Activated T-cell treated with anti-CD3 and anti-CD28 coated beads for 4 hours (primary cell): ENCODE measurements around the gene PLEKHG7.
"Not testable (repeated sequence)": the region's sequence is repeated elsewhere in the genome, so short reads cannot be mapped to it uniquely, and the experiment has no call there.

ENCODE experiments used
- DNase-seq: peaks from one replicate; pipeline ENCODE4 v3.0.0-alpha.2; 2020

PLEKHG7 gene

GRCh38 chr12:92702754-92703679, at the start of gene PLEKHG7:
Gene PLEKHG7 (plus strand): TSS chr12:92702989. CDS start chr12:92706632, 3,643 bp downstream.
- no peak for DNase-seq

DNA sequence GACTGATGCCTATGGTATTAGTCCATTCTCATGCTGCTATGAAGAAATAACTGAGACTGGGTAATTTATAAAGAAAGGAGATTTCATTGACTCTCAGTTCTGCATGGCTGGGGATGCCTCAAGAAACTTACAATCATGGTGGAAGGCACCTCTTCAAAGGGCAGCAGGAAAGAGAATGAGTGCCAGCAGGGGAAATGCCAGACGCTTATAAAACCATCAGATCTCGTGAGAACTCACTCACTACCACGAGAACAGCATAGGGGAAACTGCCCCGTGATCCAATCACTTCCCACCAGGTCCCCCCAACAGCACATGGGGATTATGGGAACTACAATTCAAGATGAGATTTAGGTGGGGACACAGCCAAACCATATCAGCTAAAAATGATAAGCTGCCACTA, 48.5 kb upstream of the PLEKHG7 start:
- not testable (repeated sequence) for DNase-seq

DNA sequence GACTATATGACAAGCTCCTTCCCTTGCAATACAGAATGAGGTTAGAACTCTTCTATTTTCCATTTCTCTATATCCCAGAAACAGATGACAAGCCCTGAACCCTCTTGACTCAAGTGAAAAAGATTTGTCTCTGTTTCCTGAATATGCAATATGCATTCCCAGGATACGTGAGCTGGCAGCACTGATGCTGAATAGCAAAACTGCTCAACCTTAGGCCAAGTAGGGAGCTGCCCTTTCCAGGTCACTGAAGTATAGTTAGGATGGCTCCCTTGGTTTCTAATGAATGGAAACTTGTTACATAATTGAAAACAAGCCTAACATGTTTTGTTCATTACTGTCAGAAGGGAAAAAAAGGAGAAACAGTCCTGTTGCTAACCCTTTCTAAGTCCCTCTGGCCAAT, 47.9 kb upstream of the PLEKHG7 start:
- no peak for DNase-seq

DNA sequence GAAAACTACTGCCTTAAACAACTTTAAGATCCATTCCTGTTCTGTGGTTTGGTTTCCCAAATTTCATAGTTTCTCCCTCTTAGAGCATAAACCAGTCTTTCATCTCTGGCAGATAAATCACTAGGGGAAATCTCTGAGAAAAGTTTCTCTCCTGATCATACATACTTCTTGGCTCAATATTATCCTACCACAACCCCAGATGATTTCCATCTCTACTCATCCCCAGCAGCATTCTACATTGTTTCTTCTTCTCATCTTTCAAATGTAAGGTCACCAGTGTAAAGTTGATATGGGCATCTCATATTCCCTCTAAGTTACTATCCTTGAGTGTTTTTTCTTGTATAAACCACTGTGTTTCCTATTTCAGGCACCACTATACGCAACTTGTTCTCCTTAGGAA, 45.9 kb upstream of the PLEKHG7 start:
- no peak for DNase-seq

DNA sequence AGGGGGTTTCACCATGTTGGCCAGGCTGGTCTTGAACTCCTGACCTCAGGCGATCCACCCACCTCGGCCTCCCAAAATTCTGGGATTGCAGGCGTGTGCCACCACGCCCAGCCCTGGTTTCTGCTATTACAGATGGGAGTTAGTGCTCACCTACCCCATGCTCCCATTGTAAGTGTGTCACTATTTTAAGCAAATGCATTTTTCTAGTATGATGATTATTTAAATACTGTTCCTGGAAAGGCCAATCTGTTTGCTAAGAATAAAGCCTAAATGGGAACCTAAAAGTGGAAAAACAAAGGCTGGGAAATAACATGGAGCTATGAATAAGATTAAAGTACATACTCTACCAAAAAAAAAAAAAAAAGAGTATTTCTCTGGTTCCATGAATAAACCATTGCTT, 45.0 kb upstream of the PLEKHG7 start:
- no peak for DNase-seq

- no peak for DNase-seq
These were observed 44.2 kb upstream of the PLEKHG7 start for GRCh38 chr12:92658611-92659010.

DNA sequence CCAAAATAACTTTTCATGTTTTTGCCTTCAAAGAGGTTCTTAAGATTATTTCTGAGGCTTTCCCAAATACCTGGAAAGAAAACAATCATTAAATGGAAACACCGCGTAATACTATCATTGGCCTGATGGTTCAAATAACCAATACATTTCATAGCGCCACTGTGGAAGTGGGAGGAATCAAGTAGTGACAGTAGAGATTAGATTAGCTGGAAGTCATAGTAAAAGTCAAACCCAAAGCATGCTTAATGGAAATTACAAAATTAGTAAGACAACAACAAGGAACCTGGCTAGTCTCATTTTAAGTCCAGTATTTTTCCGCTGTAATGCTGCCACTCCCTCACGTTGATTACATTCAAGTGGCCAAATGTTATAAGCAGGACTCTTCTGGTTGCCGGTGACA, 41.5 kb upstream of the PLEKHG7 start:
- DNase-seq, result no peak

GRCh38 chr12:92665496-92665895, 37.3 kb upstream of the PLEKHG7 start:
- DNase-seq, result no peak

GRCh38 chr12:92668739-92669138, 34.0 kb upstream of the PLEKHG7 start:
- DNase-seq, result no peak

- DNase-seq, result not testable (repeated sequence)
These were observed 31.3 kb upstream of the PLEKHG7 start for GRCh38 chr12:92671524-92671923.

DNA sequence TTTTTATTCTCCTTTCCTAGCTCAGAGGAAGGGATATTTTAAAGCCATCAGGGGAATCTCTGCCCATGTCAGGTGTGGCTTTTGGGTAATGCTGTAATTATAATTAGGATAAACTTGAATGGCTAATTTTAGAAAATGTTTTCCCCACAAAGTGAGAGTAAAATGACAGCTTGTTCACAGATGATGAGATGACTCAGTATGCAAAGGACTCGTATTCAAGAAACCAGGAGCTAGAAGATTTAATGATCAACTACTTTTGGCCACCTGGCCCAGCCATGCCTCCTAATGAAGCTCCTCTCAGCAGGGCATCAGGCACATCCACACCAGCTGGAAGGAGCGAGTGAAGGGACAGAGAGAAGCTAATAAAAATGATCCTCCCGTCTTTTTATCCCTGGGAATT, 29.0 kb upstream of the PLEKHG7 start:
- DNase-seq, result no peak

DNA sequence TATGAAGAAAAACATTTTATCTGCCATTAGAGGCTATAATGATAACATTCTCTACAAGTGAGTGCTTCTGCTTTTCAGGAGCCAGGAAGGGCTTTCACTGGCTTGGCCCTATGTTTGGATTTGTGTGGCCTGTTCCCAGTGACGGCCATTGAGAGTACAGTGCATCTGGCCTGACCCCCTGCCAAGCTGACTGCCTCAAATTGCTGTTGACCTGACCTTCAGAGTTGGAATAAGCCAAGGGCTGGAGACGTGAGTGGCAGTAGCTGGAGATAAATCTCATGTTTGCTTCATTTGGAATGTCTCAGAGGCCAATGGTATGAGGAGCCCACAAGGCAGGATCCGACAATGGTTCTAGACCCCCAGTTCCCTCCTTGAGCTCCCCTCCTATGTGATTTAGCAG, 28.3 kb upstream of the PLEKHG7 start:
- DNase-seq, result no peak

DNA sequence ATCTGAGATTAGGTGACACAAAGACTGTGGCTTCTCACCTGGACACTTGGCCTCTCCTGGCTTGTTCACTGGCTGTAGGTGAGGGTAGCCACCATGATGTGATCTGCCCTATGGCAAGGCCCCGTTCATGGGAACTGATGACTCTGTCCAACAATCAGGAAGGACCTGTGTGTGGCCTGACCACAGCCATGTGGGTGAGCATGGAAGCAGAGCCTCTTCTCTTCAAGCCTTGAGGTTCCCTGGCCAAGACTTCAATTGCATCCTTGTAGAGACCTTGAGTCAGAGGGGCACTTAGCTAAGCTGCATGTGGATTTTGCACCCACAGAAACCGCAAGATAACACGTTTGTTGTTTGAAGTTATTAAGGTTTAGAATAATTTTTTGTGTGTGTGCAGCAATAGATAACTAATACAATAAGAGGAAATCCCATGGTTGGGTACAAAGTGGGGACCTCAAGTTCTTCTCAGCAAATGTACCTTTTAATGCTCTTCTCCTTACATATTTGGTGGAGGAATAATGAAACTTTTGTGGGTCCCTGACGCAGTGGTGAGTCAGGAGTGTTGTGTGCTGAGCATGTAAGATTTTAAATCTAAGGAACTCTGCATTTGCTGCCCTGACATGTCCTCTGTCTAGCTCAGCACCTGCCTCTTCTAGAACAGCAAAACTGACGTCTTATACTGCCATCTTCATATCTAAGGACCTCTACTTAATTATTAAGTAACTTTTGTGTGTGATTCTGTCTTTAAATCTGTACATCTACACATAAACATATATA, 27.5 kb upstream of the PLEKHG7 start:
- no peak for DNase-seq

DNA sequence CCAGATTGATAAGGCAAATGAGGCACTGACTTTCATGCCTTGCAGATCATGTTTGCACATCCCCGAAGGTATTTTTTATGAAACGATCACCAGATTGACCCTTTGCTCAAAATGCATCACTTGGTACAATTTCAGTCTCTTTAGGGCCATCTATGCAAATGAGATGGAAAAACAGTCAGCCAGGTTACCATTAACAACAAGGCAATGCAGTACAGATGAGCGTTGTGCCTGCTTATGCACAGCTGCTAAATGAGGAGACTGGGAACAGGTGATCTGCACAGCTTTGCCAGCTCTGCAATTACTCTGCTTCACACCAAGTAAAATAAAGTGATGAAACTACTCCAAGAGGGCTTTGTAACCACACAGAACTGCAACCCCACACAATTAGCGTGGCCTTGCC, 26.1 kb upstream of the PLEKHG7 start:
- DNase-seq, result no peak

DNA sequence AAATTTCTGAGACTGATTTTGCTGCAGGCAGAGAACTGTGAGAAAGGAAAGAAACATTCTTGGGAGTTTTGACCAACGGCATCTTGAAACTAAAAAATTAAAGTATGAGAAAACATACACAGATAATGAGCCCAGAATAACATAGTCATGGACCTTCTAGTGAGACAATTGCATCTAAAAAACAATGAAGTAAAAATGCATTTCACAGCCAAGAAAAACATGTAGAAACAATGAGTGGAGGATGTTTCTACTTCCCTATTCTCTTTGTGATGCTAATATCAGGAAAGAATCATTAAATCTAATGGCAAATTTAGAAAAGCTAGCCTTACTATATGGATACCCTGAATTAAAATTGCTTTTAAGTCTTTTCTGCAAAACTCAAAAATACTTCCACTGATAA, 12.2 kb upstream of the PLEKHG7 start:
- no peak for DNase-seq

GRCh38 chr12:92695056-92695455, 7.7 kb upstream of the PLEKHG7 start:
- DNase-seq, result no peak

DNA sequence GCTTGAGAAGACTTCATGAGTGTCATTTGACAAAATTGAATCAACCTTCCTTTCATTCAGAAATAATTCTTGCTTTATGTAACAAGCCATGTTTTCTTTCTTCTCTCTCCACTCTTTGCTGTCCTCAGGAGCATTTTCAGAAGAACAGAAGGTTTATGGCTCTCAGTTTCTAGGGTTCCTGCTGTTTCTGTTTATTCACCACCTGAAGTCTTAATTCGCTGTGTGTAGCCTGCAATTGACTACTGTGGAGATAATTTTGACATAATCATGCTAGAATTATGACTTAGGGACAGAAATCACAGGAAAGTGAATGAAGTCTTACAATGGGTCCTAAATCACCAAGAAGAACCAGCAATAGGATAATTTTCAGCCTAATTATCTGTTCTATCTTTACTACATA, 7.2 kb upstream of the PLEKHG7 start:
- DNase-seq, result no peak

GRCh38 chr12:92696216-92696615, 6.6 kb upstream of the PLEKHG7 start:
- no peak for DNase-seq

DNA sequence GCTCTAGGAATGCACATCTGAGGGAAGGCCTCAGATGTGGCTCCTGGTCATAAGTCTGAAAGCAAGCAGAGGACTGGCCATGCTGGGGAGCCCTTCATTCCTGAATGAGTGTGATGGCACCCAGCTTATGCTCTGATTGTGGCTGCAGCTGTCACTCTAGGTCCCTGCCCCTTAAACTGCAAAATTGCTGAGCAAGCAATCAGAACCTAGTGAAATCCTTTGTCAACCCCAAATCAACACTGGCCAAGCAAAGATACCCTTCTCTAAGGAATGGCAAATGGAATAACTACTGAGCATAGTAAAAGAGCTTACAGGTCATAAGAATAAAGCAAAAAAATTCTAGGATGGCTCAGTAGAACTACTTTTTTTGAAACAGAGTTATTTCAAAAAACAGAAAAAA, 4.3 kb upstream of the PLEKHG7 start:
- no peak for DNase-seq

DNA sequence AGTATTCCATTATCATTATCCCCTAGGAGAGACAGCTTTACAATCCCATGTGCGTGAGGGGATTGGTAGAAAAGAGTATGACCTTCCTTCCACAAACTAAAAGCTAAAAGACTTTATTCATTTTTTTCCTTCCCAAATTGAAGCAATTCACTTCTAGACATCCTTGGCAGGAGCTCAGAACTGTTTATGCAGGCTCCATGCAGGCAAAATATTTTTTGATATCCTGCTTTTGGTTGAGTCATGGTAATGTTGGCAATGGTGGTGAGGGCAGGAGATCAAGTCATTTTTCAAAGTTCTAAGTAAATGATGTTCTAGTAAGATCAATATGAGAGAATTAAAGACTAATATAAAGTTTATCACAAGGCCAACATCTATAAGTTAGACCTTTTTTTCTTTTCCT, 1.3 kb upstream of the PLEKHG7 start:
- no peak for DNase-seq

GRCh38 chr12:92703786-92704185, 997 bp downstream of the PLEKHG7 start:
- DNase-seq, result no peak

GRCh38 chr12:92706594-92706993, 3.8 kb downstream of the PLEKHG7 start:
- DNase-seq, result no peak

- DNase-seq, result no peak
These were observed 5.1 kb downstream of the PLEKHG7 start for GRCh38 chr12:92707926-92708325.

DNA sequence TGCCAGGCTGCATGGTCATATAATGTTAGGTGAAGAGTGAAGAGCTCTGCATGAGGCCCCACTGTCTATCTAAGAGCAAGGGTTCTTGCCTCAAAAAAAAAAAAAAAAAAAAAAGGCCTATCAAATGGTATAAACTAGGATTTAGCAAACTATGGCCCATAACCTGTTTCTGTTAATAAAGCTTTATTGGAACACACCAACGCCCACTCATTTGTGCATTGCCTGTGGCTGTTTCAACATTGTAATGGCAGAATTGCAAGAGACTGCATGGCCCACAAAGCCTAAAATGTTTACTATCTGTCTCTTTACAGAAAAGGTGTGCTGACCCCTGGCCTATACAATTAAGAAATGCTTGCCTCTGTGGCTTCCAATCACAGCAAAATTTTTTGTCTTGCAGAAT, 12.8 kb downstream of the PLEKHG7 start:
- no peak for DNase-seq
